ENCODE data around the gene INSL3. TPM values are rescaled to one million over a fixed set of nuclear protein-coding genes. Genes with fewer than 3 reads are reported as not detected.
A peak's percentile ranks its signal among the peaks of the same experiment; 100 is the strongest.

The INSL3 gene
- polyA plus RNA-seq, 4 donors, result 0.13 to 1.4 TPM; not detected in 2

DNA sequence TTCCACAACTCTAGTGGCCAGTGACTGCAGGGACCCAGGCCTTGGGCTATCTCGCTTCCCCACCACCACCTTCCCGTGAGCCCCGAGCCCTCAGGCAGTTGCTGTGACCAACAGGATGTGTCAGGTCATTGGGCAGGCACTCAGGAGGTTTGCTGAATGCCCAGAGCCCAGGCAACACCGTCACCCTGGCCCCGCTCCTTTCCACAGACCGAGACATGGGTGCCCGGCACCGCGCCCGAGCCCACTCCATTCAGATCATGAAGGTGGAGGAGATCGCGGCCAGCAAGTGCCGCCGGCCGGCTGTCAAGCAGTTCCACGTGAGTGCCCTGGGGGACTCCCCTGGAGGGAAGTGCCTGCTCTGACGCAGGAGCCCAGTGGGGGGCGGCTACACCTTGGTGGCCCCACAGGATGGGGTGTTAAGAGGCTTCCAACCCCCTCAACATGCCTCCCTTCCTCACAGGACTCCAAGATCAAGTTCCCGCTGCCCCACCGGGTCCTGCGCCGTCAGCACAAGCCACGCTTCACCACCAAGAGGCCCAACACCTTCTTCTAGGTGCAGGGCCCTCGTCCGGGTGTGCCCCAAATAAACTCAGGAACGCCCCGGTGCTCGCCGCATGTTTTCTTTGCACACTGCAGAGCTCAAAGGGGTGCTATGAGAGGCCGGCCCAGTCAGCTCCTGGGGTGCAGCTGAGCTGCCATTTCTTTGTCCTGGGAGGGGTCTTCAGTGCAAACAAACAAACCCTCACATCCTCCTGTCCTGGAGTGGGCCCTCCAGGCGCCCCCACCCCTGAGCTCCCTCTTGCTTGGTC lies 41.6 kb upstream of the INSL3 start:
- no peak overlapping the region for H3K27ac ChIP-seq (ENCODE audit: low read depth in 1 of 3, low read length in 2 of 3)
- no peak for FAIRE-seq

DNA sequence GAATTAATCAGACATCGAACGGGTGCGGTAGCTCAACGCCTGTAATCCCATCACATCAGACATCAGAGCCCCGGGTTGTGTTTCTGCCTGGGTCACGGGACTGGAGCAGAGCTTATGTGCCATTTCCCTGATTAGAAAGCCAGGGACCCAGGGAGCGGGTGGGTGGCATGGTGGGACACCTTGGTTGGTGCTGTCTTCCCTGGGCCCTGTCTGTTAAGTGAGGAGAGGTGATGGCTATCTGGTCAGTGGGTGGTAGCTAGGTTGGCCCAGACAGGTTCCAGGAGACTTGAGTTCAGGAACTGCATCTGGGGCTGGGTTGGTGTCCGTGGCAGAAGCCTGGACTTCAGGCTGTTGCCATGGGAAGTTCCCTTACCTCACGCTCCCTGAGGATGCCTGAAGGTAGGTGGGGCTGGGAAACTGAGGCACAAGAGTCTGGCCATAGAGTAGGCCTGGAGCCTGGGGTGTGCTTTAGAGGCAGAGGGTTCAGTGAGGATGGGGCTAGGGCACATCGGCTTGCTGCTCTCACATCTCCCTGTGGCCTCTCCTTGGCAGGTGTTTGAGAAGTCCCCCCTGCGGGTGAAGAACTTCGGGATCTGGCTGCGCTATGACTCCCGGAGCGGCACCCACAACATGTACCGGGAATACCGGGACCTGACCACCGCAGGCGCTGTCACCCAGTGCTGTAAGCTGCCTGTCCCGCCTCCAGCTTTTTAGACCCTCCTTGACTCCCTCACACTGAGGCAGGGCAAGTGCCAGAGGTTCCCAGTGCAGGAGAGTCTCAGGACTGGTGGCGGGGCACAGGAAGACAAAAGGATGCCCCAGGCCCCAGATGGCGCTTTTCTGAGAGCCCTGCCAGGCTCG lies 40.5 kb upstream of the INSL3 start:
- H3K36me3 ChIP-seq (ENCODE audit: control insufficient read depth in 3 of 3, insufficient read depth in 2 of 3, low read depth in 1 of 3, low read length in 3 of 3), result peaks cover 11 to 53% (median 24%) of the 10 kb centered on the region in 3 donors
- H3K27me3 ChIP-seq (ENCODE audit: control insufficient read depth in 3 of 3, insufficient read depth in 3 of 3, low read length in 3 of 3), result no peaks in the 10 kb centered on the region
- WGBS, 3 donors, result 69 to 76% (median 70%) methylated on average over 20 to 23 of the region's 23 CpGs
- peaks cover 0 to 12% (median 3%) of the 10 kb centered on the region in 3 donors for H3K4me1 ChIP-seq (ENCODE audit: control insufficient read depth in 3 of 3, insufficient read depth in 2 of 3, low read depth in 1 of 3, low read length in 2 of 3)
- peak overlapping the region in 1 of 3 donors; percentile 32 for H3K27ac ChIP-seq (ENCODE audit: low read depth in 1 of 3, low read length in 2 of 3)
- peak overlapping the region in 1 of 3 donors; percentile 87 for H3K4me3 ChIP-seq (ENCODE audit: low read depth in 1 of 3, low read length in 3 of 3)
- no peaks in the 10 kb centered on the region for H3K9me3 ChIP-seq (ENCODE audit: control insufficient read depth in 2 of 2, insufficient read depth in 1 of 2, low read depth in 1 of 2, low read length in 1 of 2)
- FAIRE-seq (no peak), DNase-seq (no peak)

More for the DNA sequence above, 41.6 kb upstream of the INSL3 start:
- Histone ChIP-seq H3K36me3 (ENCODE audit: control insufficient read depth in 3 of 3, insufficient read depth in 2 of 3, low read depth in 1 of 3, low read length in 3 of 3) (peaks cover 11 to 53% (median 24%) of the 10 kb centered on the region in 3 donors), H3K4me3 (ENCODE audit: low read depth in 1 of 3, low read length in 3 of 3) (no peak overlapping the region), H3K9me3 (ENCODE audit: control insufficient read depth in 2 of 2, insufficient read depth in 1 of 2, low read depth in 1 of 2, low read length in 1 of 2) (no peaks in the 10 kb centered on the region), H3K4me1 (ENCODE audit: control insufficient read depth in 3 of 3, insufficient read depth in 2 of 3, low read depth in 1 of 3, low read length in 2 of 3) (peaks cover 0 to 12% (median 3%) of the 10 kb centered on the region in 3 donors), H3K27me3 (ENCODE audit: control insufficient read depth in 3 of 3, insufficient read depth in 3 of 3, low read length in 3 of 3) (no peaks in the 10 kb centered on the region)
- WGBS, 3 donors, result 81 to 85% (median 85%) methylated on average over 29 to 31 of the region's 31 CpGs
- no peak for DNase-seq

DNA sequence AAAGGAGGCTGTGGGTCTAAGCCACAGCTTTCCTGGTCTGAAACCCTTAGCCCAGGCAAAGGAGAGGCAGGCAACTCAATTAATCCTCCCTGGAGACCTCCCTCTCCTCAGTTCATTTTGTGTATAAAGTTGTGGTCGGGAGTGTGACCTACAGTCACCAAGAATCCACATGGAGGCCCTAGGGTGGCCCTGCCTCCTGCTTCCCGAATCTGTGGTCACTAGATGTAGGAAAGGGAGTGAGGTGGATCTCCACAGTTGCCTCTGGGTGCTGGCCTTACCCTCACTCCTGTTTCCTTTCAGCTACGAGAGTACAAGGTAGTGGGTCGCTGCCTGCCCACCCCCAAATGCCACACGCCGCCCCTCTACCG lies 39.7 kb upstream of the INSL3 start:
- H3K36me3 ChIP-seq (ENCODE audit: control insufficient read depth in 3 of 3, insufficient read depth in 2 of 3, low read depth in 1 of 3, low read length in 3 of 3), result peaks cover 11 to 52% (median 24%) of the 10 kb centered on the region in 3 donors
- H3K27ac ChIP-seq (ENCODE audit: low read depth in 1 of 3, low read length in 2 of 3), result peak overlapping the region in 1 of 3 donors; percentile 26
- no peak for DNase-seq
- no peak for FAIRE-seq
- H3K4me1 ChIP-seq (ENCODE audit: control insufficient read depth in 3 of 3, insufficient read depth in 2 of 3, low read depth in 1 of 3, low read length in 2 of 3), result peaks cover 0 to 9% (median 3%) of the 10 kb centered on the region in 3 donors
- H3K9me3 ChIP-seq (ENCODE audit: control insufficient read depth in 2 of 2, insufficient read depth in 1 of 2, low read depth in 1 of 2, low read length in 1 of 2), result no peaks in the 10 kb centered on the region
- H3K27me3 ChIP-seq (ENCODE audit: control insufficient read depth in 3 of 3, insufficient read depth in 3 of 3, low read length in 3 of 3), result no peaks in the 10 kb centered on the region
- H3K4me3 ChIP-seq (ENCODE audit: low read depth in 1 of 3, low read length in 3 of 3), result peak overlapping the region in 2 of 3 donors; percentile 78 to 87
- 16 to 32% (median 25%) methylated on average over 6 to 7 of the region's 7 CpGs for WGBS, 3 donors

DNA sequence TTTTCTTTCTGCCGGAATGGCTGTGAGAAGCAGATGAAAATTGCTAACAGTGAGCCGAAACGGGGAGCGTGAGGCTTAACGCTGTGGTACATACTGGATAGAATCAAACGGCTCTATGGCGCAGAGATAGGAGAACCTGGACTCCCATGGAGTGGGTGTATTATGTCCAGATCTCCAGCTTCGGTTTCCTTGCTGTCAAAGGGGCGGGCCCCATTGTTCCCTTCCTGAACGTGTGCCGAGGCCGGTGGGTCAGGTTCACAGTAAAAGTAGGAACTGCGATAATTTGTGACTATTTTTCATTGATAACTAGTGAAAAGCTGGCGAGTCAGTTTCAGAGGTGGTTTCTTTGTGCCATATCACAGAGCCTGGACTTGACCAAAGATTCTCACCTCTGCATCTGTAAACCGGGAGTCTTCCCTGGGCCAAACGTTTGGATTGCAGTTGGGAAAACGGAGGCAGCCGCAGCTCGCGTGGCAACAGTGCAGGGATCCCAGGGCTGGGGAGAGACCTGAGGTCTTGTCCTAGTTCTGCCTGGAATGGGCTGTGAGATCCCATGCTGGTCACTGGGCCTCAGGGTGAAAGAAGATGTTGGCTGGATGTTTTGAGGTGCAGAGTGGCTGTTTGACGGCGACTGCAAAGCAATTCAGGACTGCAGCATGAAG lies 39.1 kb upstream of the INSL3 start:
- peaks cover 11 to 47% (median 24%) of the 10 kb centered on the region in 3 donors for H3K36me3 ChIP-seq (ENCODE audit: control insufficient read depth in 3 of 3, insufficient read depth in 2 of 3, low read depth in 1 of 3, low read length in 3 of 3)
- WGBS, 3 donors, result 0 to 2% (median 1%) methylated on average over 22 of the region's 22 CpGs
- H3K27ac ChIP-seq (ENCODE audit: low read depth in 1 of 3, low read length in 2 of 3), result peak overlapping the region in 2 of 3 donors; percentile 23 to 82
- peak overlapping the region; percentile 78 to 96 (median 87) for H3K4me3 ChIP-seq (ENCODE audit: low read depth in 1 of 3, low read length in 3 of 3)
- no peaks in the 10 kb centered on the region for H3K9me3 ChIP-seq (ENCODE audit: control insufficient read depth in 2 of 2, insufficient read depth in 1 of 2, low read depth in 1 of 2, low read length in 1 of 2)
- H3K4me1 ChIP-seq (ENCODE audit: control insufficient read depth in 3 of 3, insufficient read depth in 2 of 3, low read depth in 1 of 3, low read length in 2 of 3), result peaks cover 0 to 7% (median 1%) of the 10 kb centered on the region in 3 donors
- no peak for DNase-seq
- H3K27me3 ChIP-seq (ENCODE audit: control insufficient read depth in 3 of 3, insufficient read depth in 3 of 3, low read length in 3 of 3), result no peaks in the 10 kb centered on the region
- no peak for FAIRE-seq

DNA sequence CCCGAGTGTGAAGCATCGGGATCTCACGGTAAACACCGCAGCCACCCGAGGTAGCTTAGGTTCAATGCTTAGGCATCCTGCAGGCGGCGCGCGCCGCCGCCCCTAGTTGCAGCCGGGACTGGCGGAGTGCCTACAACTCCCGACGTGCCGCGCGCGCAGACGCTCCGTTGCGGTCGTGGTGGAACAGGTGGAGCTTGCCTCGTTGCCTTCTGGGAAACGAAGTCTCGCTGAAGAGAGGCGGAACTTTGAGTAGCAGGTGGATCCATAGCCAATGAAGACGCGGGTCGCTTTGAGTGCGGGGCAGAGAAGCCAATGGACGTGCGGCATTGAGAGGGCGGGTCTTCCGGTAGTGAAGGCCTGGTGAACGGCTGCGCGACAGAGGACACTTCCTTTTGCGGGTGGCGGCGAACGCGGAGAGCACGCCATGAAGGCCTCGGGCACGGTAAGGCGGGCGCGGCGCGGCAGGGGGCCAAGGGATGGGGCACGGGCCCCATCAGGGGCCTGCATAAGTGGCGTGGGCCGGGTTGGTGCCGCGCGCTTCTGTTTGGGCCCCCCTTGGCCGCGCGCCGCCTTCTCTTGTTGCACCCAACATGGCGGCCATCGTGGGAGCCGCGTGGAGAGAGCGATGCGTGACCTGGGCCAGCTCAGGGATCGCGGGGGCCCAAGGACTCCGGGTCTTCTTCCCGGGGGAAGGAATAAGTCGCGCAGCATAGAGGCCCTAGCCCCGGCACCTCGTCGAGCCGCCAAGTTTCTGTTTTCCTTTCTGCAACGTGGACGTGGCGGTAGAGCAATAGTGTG lies 38.4 kb upstream of the INSL3 start, which contains the start of gene RPL18A:
Gene RPL18A, plus strand, starts transcription at position 378 of the 798 bp plus-strand sequence. Its CDS starts 47 bp downstream, at position 425.
- Histone ChIP-seq H3K27ac (ENCODE audit: low read depth in 1 of 3, low read length in 2 of 3) (peak within 1 kb of the TSS; percentile 6 to 82 (median 23)), H3K4me1 (ENCODE audit: control insufficient read depth in 3 of 3, insufficient read depth in 2 of 3, low read depth in 1 of 3, low read length in 2 of 3) (peaks cover 0 to 7% (median 1%) of the 10 kb centered on the region in 3 donors), H3K4me3 (ENCODE audit: low read depth in 1 of 3, low read length in 3 of 3) (peak within 1 kb of the TSS; percentile 78 to 96 (median 87)), H3K36me3 (ENCODE audit: control insufficient read depth in 3 of 3, insufficient read depth in 2 of 3, low read depth in 1 of 3, low read length in 3 of 3) (peaks cover 11 to 41% (median 24%) of the 10 kb centered on the region in 3 donors), H3K27me3 (ENCODE audit: control insufficient read depth in 3 of 3, insufficient read depth in 3 of 3, low read length in 3 of 3) (no peaks in the 10 kb centered on the region), H3K9me3 (ENCODE audit: control insufficient read depth in 2 of 2, insufficient read depth in 1 of 2, low read depth in 1 of 2, low read length in 1 of 2) (no peaks in the 10 kb centered on the region)
- FAIRE-seq (peak; percentile 53), DNase-seq (peak; percentile 99 to 100)
- 0 to 1% (median 0%) methylated on average over 70 to 80 of the region's 80 CpGs for WGBS, 3 donors

DNA sequence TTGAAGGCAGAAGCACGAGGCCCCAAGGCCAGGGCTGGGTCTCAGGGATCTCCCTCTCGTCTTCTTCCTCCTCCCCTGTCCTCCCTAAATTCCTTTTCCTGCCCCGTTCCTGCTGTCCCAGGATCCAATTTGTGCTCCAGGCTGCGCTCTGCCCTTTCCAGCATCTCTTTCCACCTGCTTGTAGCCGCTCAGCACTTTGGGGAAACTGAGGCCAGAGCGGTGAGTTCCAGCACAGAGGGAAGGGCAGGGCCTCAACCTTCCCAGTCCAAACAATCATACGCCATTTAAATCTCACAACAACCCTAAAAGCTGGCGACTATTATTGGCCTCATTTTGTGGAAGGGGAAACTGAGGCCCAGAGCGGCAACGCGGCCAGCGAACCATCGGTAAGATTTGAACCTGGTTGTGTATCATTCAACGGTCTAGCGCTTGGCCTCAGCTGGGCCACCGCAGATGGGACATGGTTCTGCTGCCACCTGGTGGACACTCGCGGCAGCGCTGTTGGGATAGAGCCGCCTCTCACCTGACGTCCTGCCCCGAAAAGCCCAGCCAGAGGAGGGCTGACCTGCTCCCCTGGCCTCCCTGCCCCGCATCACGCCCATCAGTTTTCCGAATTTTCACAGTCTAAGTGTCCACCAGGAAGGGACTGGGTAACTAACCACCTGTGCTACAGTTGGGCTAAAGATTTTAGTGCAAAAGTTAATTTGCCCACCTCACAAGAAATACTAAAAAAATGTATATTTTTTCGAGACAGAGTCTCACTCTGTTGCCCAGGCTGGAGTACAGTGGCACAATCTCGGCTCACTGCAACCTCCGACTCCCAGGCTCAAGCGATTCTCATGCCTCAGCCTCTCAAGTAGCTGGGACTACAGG lies 34.2 kb upstream of the INSL3 start:
- Histone ChIP-seq H3K27ac (ENCODE audit: low read depth in 1 of 3, low read length in 2 of 3) (no peak overlapping the region), H3K36me3 (ENCODE audit: control insufficient read depth in 3 of 3, insufficient read depth in 2 of 3, low read depth in 1 of 3, low read length in 3 of 3) (no peaks in the 10 kb centered on the region), H3K4me3 (ENCODE audit: low read depth in 1 of 3, low read length in 3 of 3) (no peak overlapping the region), H3K27me3 (ENCODE audit: control insufficient read depth in 3 of 3, insufficient read depth in 3 of 3, low read length in 3 of 3) (peaks cover 0 to 2% (median 0%) of the 10 kb centered on the region in 3 donors), H3K9me3 (ENCODE audit: control insufficient read depth in 2 of 2, insufficient read depth in 1 of 2, low read depth in 1 of 2, low read length in 1 of 2) (no peaks in the 10 kb centered on the region), H3K4me1 (ENCODE audit: control insufficient read depth in 3 of 3, insufficient read depth in 2 of 3, low read depth in 1 of 3, low read length in 2 of 3) (peaks cover 0 to 4% (median 1%) of the 10 kb centered on the region in 3 donors)
- FAIRE-seq, result no peak
- WGBS, 3 donors, result 10 to 15% (median 14%) methylated on average over 29 of the region's 29 CpGs
- DNase-seq, result peak; percentile 74 to 87

DNA sequence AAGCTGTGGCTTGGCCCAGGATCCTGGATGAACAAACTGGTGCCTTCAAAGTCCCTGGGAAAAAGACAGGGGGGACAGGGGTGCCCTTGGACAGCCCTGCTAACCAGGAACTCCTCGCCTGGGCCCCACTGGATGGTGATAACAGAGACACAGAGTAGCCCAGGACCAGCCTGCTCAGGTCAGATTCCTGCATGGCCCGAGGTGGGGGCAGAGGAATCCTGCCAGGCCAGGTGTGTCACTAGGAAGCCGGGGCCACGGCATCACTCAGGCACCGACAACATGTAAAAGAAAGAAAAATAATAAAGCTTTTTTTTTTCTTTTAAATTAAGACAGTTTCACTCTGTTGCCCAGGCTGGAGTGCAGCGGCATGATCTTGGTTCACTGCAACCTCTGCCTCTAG lies 32.7 kb upstream of the INSL3 start:
- DNase-seq, result no peak
- 60 to 84% (median 68%) methylated on average over 6 of the region's 6 CpGs for WGBS, 3 donors
- Histone ChIP-seq H3K27ac (ENCODE audit: low read depth in 1 of 3, low read length in 2 of 3) (no peak overlapping the region), H3K9me3 (ENCODE audit: control insufficient read depth in 2 of 2, insufficient read depth in 1 of 2, low read depth in 1 of 2, low read length in 1 of 2) (no peaks in the 10 kb centered on the region), H3K27me3 (ENCODE audit: control insufficient read depth in 3 of 3, insufficient read depth in 3 of 3, low read length in 3 of 3) (peaks cover 0 to 2% (median 0%) of the 10 kb centered on the region in 3 donors), H3K4me1 (ENCODE audit: control insufficient read depth in 3 of 3, insufficient read depth in 2 of 3, low read depth in 1 of 3, low read length in 2 of 3) (peaks cover 0 to 3% (median under 1%) of the 10 kb centered on the region in 3 donors), H3K36me3 (ENCODE audit: control insufficient read depth in 3 of 3, insufficient read depth in 2 of 3, low read depth in 1 of 3, low read length in 3 of 3) (no peaks in the 10 kb centered on the region), H3K4me3 (ENCODE audit: low read depth in 1 of 3, low read length in 3 of 3) (no peak overlapping the region)
- FAIRE-seq, result no peak
